ENCODE results near the gene EGR2. TPM values are rescaled to one million over a fixed set of nuclear protein-coding genes. Genes with fewer than 3 reads are reported as not detected.

Gene EGR2
- total RNA-seq = 0.63 TPM

DNA sequence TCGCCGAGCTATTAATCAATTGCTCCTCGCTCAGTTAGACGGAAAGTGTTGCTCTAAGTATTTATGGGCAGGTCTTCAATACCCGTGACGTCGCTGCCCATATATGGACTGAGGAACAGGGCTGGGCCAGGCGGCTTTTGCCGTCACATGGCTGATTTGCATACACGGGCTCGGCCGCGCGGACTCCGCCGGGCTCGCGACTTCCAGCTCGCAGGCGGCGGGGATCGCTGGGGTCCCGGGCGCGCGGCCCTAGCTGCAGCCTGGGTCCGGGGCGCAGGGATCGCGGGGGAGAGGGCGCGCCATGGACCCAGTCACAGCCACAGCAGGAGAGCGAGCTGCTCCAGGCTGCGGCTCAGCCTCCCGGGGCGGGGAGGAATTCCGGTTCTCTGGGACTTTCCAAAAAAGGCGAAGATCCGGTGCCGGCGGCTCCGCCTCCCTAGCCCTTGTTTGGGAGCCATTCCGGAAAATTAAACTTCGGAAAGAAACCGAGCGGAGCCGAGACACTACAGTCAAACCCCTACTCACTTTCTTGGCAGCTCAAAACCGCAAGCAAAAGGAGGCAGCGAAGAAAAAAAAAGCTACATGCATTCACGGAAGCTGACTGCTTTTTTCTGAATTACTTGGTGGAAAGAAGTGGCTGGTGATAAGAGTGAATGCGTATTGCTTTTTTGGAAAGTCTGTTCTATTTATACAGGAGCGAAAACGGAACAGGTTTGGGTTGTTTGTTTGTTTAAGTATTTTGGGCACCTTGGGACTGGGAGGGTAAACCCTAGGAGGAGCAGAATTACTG lies at the start of gene EGR2:
Gene EGR2, minus strand, starts transcription at position 36 of the 790 bp plus-strand sequence. CDS start 337 bp downstream, outside the sequence.

DNA sequence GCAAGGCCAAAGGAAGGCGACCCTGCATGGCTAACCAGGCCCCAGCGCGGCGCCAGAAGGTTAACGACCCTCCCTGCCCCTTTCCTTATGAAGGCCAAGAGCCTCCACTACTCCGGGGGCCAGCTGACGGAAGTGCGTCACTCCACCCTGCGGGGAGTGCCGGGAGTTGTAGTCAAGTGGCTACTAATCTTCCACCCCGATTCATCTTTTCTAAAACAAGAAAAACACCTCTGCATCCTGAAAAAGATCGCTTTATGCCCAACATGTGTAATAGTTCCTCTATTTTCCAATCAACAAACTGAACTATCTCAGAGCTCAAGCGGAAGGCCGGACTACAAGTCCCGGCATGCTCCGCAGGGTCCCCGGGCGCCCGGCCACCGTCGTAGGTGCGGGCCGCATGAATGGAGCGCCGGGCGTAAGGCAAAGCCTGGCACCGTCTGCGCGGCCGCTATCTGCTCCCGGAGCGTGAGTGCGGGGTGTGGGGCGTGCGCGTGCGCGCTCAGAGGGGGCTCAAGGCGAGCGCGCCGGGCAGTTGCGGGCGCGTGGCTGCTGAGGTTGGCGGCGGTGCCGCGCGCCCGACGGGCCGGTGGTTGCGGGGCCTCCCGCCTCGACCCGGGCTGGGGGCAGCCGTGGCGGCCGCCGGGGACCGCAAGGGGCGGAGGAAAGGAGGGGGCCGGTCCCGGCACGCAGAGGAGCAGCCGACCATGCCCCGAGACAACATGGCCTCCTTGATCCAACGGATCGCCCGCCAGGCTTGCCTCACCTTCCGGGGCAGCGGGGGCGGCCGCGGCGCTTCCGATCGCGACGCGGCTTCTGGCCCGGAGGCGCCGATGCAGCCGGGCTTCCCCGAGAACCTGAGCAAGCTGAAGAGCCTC lies 11.6 kb downstream of the EGR2 start, which contains the start of gene ADO:
Gene ADO, plus strand, starts transcription at position 365 of the 875 bp plus-strand sequence. Its CDS starts 340 bp downstream, at position 705.

Other genes with a start within 250 kb of the EGR2 start
- gene ADO, start 11.6 kb downstream of the EGR2 start, total RNA-seq = 32.9 TPM